ENCODE data around the gene TP73.

Gene TP73

DNA sequence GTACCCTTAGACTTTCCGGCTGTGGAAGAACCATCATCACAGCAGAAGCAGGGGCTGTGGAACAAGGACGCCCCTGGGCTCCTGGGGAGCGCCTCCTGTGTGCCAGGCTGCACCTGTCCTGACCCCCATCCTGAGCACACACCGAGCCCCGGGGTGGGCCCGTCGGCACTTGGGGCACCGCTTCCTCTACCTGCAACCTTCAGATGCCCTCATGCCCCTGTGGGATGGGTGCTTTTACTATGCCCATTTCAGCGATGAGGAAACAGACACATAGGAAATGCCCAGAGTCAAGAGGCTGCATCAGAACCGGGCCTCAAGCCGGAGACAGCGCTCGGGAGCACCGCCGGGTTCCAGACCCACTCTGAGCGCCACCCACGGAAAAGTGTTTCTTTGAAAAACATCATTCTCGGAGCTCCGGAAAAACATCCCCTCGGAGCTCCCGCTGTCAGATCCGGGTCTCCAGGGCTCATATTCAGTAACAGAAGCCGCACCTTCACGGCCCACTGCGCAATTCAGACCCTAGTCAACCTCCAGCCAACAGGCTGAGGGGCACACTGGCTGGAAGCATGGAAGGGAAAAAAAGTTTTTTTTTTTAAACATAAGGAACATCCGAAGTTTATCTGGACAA lies 19.5 kb upstream of the TP73 start:
- no peak for ATAC-seq
- TF ChIP-seq ZFP30 (CRISPR knock-in tag; IDR thresholded peaks at IDR 0.05) (no peak), OSR1 (CRISPR knock-in tag; IDR thresholded peaks at IDR 0.05) (no peak), TCF4 (CRISPR knock-in tag; IDR thresholded peaks at IDR 0.05; ENCODE audit: borderline replicate concordance) (no peak), CSRNP3 (CRISPR knock-in tag; IDR thresholded peaks at IDR 0.05) (no peak), ESRRG (CRISPR knock-in tag; IDR thresholded peaks at IDR 0.05) (no peak), ZNF8 (CRISPR knock-in tag; IDR thresholded peaks at IDR 0.05) (no peak), ZNF565 (CRISPR knock-in tag; conservative IDR thresholded peaks at IDR 0.05; ENCODE audit: low read depth) (no peak), ZNF70 (CRISPR knock-in tag; IDR thresholded peaks at IDR 0.05) (no peak), CREB5 (CRISPR knock-in tag; IDR thresholded peaks at IDR 0.05; ENCODE audit: low read depth) (no peak), SNAI2 (CRISPR knock-in tag; IDR thresholded peaks at IDR 0.05) (no peak), POU6F1 (CRISPR knock-in tag; IDR thresholded peaks at IDR 0.05; ENCODE audit: borderline replicate concordance, low read depth) (no peak), ZFP3 (CRISPR knock-in tag; IDR thresholded peaks at IDR 0.05) (no peak), RARB (CRISPR knock-in tag; IDR thresholded peaks at IDR 0.05) (no peak), PATZ1 (CRISPR knock-in tag; IDR thresholded peaks at IDR 0.05; ENCODE audit: borderline replicate concordance) (no peak), TOX (CRISPR knock-in tag; IDR thresholded peaks at IDR 0.05; ENCODE audit: borderline replicate concordance) (no peak)

GRCh38 chr1:3633344-3634058 lies 18.8 kb upstream of the TP73 start:
- no peak for ATAC-seq
- TF ChIP-seq ZNF565 (CRISPR knock-in tag; conservative IDR thresholded peaks at IDR 0.05; ENCODE audit: low read depth): no peak

DNA sequence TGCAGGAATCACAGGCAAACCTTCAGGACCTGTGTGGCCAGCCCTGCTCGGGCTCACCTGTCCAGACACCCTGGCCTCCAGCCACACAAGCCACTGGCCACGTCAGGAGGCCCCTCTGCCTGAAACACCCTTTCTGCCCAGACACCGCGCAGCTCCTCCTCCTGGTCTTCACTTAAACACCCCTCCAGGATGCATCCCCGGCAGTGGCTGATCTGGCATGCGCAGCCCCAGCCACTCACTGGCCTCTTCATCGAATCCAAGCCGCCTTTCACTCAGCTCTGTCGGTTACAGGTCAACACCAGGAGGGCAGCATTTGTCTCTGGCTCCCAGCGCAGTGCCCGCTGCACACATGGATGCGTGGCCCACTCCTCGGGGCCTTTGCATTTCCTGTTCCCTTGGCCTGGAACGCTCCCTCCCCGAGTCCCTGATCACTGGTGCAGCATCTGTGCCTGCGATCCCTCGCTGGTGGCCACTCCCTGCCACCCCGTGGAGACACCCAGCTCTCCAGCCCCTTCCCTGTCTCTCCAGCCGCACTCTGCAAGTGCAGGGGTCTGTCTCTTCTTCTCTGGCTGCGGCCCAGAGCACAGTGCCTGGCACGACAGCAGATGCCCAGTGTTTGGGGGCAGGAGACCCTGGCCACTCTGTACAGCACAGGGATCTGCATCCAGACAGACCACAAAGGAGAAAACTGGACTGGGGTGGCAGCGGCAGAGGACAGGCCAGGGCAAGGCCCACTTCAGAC lies 18.1 kb upstream of the TP73 start:
- no peak for TF ChIP-seq ISL1 (CRISPR knock-in tag; IDR thresholded peaks at IDR 0.05)
- no peak for TF ChIP-seq GLIS3 (CRISPR knock-in tag; IDR thresholded peaks at IDR 0.05)
- TF ChIP-seq SNAI2 (CRISPR knock-in tag; IDR thresholded peaks at IDR 0.05): no peak
- no peak for ATAC-seq

DNA sequence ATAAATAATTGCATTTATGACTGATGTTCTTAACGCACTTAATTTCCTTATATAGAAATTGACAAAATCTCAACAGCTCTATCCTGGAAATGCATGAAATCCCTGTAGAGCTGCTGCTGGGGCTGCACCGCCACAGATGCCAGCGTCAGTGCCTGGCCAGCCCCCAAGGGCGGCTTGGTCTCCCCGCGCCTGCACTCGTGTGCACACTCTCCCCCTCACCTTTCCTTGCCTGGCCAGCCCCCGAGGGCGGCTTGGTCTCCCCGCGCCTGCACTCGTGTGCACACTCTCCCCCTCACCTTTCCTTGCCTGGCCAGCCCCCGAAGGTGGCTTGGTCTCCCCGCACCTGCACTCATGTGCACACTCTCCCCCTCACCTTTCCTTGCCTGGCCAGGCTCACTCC lies 16.2 kb upstream of the TP73 start:
- TF ChIP-seq GLIS3 (CRISPR knock-in tag; IDR thresholded peaks at IDR 0.05): no peak
- TF ChIP-seq BACH2 (CRISPR knock-in tag; IDR thresholded peaks at IDR 0.05; ENCODE audit: borderline replicate concordance): no peak
- TF ChIP-seq PPARA (CRISPR knock-in tag; IDR thresholded peaks at IDR 0.05; ENCODE audit: borderline replicate concordance): no peak
- no peak for TF ChIP-seq ESRRG (CRISPR knock-in tag; IDR thresholded peaks at IDR 0.05)
- ATAC-seq: no peak

GRCh38 chr1:3636531-3636930 lies 15.8 kb upstream of the TP73 start:
- ATAC-seq: no peak
- no peak for TF ChIP-seq ARNTL (CRISPR knock-in tag; IDR thresholded peaks at IDR 0.05; ENCODE audit: borderline replicate concordance, low read depth)
- TF ChIP-seq TOX (CRISPR knock-in tag; IDR thresholded peaks at IDR 0.05; ENCODE audit: borderline replicate concordance): no peak
- no peak for TF ChIP-seq CSRNP3 (CRISPR knock-in tag; IDR thresholded peaks at IDR 0.05)
- TF ChIP-seq ZFP3 (CRISPR knock-in tag; IDR thresholded peaks at IDR 0.05): no peak
- TF ChIP-seq CSDC2 (CRISPR knock-in tag; IDR thresholded peaks at IDR 0.05): no peak

All from SK-N-SH treated with all-trans-retinoic acid at 6 μM for 48 hours (cell line).